HTERT RPE-1 (cell line): ENCODE data around the gene HELB.

Experiments used
- in situ Hi-C: fragments of 300-500 bp; cut with MboI; formaldehyde crosslinking; loops from 4 replicates; pipeline ENCODE4 v1.14.3; 2020; ENCODE audit warnings: low sequenced_read_pairs

The HELB gene

DNA sequence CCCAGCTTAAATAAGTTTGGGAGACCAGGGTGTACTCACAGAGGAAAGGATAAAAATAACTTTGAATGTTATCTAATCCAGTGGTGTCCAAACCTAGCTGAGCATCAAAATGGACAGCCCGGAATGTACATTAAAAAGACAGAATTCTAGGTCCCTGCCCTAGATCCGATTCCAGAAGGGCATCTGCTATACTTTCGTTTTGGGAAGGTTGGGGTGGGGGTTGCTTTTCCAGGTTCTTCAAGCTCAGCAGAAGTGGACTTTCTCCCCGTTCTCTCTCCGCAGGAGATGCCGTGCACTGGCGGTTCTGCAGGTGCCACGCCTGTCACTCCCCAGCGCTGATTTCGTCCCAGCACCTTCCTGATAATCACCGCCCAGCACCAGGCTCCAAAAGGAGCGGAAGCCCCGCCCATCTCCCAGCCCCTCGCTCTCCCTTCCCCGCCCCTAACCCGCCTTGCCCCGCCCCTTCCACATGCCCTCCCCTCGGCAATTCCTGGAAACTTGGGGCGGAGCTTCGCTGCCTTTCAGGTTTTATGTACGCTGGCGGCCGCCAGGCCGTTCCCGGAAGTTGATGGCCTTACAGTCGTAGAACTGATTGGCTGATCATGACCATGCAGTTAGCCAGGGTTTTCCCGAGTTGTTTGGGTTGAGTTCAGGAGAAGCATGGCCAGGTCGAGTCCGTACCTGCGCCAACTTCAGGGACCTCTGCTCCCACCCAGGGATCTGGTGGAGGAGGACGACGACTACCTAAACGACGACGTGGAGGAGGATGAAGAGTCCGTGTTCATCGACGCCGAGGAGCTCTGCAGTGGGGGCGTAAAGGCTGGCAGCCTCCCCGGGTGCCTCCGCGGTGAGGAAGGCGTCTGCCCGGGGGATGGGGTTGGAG lies at the start of gene HELB:
TSS of gene HELB (plus strand) at position 550 of the 883 bp plus-strand sequence. CDS start at position 661, 111 bp downstream.
- in situ Hi-C loops = no loop called here

DNA sequence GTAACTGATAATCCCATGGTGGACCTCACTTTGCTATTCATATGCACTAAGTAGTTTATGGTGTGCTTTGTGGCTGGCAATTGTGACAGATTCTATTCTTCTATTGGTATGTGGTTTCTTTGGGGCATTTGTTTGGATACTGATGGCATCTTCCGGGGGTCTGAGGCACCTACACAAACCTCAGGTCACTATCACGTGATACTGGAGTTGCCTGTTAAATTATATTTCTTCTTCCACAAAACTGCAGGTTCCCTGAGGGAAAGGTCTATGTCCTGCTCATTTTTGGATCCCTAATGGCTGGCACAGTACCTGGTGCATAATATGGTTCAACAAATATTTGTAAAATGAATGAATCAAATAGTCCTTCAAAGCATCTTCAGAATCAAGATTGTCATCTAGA lies 49.5 kb upstream of the HELB start:
- in situ Hi-C loops = no loop called here

DNA sequence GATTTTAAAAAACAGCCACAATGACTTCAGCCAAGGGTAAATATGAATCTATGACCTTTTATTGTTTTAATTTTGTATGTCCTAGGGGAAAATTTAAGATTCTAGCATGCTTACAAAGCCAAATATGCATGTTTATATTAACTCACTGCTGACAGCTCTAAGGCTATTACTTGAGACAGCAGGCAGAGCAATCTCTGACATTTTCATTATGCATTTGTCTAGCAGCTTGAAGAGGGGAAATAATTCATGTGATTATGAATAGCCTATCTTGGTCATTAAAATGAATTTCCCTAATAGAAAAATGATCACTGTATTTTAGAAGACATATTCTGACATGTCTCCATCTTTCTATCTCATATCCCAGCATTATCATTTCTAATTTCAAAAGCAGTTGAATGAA lies 46.6 kb upstream of the HELB start:
- in situ Hi-C loops = no loop called here

DNA sequence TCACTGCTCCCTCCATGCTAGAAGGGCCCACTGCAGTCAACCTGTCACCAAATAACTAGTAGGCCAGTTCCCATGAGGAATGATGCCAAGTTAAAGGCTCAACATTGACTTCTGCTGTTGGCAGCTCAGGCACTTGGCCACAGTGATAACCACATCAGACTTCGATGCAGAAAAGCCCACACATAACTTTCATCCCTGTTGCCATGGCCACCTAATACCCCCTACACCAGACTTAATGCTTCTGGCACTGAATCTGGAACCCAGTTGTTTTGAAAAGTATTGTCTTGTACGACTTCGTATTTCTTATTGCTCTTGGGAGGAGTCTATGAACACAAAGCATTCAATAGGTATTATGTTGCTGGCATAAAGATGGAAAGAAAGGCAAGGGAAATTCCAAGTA lies 44.3 kb upstream of the HELB start:
- in situ Hi-C loops = no loop called here

DNA sequence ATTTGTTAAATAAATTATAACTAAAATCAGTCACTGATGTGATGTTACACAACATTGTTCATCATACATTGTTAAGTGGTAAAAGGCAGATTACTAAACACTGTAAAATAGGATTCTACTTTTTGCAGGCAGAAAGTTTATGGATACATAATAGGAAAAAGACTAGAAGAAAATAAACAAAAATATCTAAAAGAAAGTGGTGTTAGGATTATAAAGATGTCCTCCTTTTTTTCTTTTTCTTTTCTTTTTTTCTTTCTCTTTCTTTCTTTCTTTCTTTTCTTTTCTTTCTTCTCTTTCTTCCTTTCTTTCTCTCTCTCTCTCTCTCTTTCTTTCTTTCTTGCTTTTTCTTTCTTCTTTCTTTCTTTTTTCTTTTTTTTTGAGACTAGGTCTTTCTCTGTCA lies 39.6 kb upstream of the HELB start:
- in situ Hi-C loops = no loop called here

DNA sequence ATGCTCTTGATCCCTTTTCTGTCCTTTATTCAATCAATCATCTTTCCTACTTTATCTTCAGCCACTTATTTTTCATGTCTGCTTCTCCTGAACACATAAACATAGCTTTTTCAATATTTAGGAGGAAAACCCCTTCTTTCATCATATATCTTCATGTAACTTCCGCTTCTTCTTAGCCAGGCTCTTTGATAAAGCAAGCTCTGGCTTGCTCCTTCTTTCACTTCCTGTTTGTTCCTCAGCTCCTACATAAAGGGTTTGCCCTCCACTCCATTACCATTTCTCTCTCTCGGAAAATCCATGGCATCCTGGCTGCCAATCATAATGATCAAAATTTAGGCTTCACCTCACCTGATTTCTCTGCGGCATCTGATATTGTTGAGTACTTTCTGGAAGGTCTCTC lies 33.7 kb upstream of the HELB start:
- in situ Hi-C loops = no loop called here

DNA sequence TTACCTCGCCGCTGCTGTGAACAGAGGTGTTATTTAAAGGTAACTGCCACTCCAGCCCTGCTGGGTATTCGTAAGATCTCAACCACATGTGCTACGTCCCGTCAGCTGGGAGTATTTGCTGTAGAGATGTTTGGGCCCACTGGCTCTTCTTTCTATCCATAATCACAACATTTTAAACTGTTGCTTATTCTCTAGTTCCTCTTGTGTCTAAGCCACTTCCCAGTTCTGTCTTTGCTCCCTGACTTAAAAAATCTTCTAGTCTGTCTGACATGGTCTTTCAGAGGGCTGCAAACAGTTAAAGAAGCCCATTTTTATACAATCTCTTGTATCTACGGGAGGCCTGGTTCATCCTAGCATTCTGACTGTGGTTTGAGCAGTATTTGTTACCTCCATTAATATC lies 33.2 kb upstream of the HELB start:
- in situ Hi-C loops = no loop called here

DNA sequence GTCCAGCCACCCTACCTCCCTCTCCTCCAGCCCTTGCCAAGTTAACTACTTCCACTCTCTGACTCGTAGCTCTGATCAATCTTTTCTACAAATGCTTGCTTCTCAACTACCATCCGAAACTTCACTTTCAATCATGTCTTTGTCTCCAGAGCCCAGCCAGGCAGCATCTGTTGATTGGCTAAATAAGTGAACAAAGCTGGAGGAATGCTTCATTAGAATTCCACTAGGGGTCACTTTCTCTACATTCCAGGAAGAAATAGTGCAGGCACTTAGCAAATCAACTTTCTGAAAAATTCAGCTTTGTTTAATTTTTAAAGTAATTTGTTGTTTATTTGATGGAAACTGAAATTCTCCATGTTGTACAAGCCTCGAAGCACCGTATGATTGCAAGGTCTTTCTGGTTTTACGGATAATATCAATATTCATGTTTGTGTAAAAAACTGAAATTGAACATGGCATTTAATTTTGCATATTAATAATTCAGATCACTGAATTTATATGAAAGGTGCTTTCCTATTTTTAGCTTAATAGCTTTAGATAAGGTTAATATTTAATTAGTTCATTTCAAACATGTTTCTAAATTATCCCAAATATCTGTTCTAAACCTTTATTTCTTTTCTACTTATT lies 32.4 kb upstream of the HELB start:
- in situ Hi-C loops = no loop called here

DNA sequence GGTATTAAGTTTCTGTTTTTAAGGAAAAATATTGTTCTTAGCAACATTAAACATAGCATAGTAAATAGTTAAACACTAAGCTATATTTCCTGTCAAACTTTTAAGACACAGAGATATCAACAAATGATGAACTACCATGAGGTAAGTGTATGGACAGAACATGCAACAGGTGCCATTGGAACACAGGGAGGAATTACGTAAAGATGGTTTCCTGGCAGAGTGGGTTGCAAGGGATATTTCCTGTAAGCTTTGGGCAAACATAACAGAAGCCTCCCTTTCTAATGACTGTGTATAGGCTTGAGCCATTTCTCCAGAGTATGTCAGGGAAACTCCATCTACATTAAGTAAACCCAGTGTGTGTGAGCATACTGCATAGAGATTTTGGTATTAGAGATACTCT lies 31.7 kb upstream of the HELB start:
- in situ Hi-C loops = no loop called here

DNA sequence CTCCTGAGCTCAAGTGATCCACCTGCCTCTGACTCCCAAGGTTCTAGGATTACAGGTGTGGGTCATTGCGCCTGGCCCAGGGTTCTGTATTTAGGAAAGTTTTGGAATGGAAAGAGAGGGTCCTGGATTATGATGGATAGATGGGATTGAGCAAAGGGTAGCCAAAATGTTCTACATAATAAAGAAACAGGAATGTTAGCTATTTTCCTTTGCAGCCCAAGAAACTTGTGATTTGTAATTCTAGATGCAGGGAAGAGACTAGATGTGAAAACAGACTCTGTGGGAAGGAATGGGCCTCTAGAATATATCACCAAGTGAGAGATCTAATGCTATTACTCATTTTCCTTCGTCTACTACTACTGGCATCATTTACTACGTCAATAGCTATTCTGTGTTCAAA lies 29.6 kb upstream of the HELB start:
- in situ Hi-C loops = no loop called here

DNA sequence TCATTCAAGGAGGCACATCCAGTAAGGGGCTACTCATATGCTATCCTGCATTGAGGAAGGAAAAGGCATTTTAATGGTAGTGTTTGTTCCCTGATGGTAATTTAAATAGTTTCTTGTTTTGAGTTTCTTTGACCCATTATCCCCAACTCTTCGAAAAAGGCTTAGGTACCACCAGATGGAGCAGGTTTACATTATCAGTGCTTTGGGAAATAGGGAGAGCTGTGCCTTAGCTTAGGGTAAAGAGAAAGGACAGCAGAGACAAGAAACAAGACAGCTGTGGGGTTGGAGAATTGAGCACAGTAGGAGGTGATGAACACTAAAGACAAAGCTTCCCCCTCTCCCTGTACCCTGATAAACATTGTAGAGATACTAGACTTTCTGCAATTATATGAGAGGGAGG lies 29.1 kb upstream of the HELB start:
- in situ Hi-C loops = no loop called here

DNA sequence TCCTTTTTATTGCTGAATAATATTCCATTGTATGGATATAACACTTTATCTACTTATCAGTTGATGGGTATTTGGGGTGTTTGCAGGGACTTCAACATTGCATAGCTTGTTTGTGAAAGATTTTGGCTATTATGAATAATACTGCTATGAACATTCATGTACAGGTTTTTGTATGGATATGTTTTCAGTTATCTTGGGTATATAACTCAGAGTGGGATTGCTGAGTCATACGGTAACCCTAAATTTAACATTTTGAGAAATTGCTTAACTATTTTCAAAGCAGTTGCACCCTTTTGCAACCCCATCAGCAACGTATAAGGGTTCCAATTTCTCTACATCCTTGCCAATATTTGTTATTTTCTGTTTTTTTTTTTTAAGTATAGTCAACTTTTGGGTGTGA lies 27.3 kb upstream of the HELB start:
- in situ Hi-C loops = no loop called here

DNA sequence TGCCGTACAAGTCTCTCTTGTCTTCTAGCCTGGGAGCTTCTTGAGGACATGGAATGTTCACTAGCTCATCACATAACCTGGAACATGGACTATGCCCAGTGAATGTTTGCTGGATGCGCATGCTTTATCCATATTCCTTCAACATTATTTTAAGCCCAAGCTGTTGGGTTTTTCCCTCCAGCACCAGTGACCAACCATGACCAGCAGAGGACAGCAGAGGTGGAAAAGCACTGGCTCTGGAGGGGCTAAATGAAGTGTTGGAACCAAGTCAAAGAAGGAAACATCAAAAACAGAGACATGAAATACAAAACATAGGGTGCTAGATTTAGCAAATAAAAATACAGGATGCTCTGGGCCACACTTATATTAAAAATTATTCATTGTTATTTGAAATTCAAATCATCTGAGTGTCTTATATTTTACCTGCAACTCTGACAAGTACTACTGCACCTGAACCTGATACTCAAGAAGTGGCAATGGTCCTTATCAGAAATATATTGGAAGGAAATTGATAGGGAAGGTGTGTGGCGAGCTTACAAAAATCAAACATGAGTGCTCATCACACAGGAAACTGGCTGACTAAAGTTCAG lies 23.1 kb upstream of the HELB start:
- in situ Hi-C loops = no loop called here

DNA sequence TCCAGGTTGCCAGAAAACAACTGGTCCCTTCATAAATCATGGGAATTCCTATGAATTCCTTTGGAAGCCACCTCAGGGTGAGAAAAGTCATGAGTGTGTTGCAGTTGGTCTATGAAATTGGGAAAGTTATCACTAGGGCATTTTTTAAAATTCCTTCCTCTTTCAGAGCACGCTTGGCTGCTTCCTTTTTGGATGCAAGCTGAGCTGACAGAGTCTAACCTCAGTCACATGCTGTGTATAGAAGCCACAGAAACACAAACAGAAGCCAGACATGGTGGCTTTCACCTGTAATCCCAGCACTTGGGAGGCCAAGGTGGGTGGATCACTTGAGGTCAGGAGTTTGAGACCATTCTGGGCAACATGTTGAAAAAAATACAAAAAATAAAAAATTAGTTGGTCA lies 21.7 kb upstream of the HELB start:
- in situ Hi-C loops = no loop called here

DNA sequence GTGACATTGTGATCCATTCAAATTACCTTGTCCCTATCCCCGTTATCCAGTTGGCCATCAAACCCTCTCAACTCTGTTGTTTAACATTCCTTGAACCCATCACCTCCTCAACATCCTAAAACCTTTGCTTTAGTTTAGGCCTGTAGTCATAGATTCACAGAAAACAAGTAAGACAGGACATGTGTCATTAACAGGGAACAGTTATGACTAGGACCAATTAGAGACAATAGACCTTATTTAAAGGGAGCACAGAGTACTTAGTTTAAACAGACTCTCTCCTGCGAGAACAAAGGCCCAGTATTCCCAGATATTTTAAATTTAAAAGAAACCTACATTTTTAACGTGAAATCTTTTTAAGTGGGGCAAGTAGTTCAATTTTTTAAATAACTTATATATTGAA lies 20.0 kb upstream of the HELB start:
- in situ Hi-C loops = no loop called here

DNA sequence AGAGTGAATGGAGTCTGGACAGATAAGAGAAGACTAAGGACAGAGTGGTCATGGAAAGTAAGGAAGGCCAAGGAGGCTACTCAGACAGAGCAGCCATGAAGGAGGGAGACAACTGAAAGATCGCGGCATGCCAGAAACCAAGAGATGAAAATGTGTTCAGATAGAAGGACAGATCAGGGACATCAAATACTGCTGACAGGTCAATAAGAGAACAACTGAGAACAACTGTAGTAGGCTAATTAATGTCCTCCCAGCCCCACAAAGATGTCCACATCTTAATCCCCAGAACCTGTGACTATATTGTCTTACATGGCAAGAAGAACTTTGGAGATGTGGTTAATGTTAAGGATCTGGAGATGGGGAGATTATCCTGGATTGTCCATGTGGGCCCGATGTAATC lies 15.0 kb upstream of the HELB start:
- in situ Hi-C loops = no loop called here

DNA sequence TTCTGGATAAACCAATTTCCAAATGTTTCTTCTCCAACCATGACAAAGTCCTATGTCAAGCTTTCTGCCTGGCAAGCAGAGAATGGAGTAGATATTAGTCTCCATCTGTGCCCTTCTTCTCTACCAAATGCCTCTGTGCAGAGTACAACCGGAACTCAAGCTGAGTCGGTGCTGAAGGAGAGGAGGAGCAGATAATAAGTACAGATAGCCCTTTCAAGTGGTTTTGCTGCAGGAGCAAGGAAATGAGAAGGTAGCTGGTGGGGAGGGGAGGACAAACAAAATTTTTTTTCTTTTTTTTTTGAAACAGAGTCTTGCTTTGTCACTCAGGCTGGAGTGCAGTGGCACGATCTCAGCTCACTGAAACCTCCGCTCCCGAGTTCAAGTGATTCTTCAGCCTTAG lies 14.2 kb upstream of the HELB start:
- in situ Hi-C loops = no loop called here

DNA sequence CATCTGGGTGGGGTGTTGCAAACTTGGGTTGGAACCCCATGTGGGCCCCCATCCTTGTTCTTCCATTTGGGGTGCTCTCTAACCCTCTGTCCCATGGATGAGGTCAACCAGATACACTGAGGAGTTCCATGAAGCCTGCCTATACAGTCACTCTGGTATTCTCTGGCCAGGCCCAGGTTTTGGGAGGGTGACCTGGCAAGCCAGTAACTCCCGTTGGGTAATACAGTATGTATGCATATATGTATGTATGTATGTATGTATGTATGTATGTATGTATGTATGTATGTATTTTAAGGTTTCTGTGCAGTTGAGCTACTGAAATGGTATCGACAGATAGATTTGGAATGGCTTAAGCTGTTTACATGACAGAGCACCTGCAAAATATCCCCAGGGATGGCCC lies 12.8 kb upstream of the HELB start:
- in situ Hi-C loops = no loop called here

DNA sequence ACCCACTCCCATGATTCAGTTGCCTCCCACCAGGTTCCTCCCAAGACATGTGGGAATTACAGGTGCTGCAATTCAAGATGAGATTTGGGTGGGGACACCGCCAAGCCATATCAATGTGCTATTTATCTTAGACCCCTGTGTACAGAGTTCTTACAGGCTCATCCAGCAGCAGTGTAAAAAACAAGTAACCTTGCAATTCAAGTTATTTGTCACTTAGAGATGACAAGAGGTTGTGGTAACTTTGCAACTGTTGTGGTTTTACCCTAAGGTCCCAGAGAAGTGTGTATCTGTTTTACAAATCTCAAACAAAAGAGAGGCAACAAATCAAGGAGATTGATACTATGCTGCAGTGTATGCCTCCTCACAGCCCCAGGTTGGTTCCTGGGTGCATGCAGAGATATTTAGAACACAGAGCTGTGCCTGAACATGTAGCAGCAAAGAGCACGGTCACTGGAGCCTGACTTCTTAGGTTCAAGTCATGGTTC lies 11.5 kb upstream of the HELB start:
- in situ Hi-C loops = no loop called here

DNA sequence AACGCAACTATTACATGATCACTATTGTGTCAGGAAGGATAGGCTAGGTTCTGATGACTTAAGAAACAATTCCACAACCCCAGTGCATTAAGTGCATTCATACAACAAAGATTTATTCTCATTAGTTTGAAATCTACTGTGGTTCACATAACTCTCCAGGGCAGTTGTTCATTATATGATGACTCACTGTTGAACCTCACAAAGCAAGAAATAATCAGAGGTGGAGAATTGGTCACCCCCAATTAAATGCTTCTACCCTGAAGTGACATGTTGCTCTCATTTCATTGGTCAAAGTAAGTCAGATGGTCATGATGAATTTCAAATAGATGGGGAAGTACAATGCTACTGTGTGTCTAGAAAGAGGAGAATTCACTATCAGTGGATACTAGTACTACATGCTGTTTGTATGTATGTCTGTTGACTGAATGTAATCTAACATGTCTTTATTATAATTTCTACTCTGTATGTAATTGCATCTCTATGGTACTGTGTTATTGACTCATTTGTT lies 6.1 kb upstream of the HELB start:
- in situ Hi-C loops = no loop called here

DNA sequence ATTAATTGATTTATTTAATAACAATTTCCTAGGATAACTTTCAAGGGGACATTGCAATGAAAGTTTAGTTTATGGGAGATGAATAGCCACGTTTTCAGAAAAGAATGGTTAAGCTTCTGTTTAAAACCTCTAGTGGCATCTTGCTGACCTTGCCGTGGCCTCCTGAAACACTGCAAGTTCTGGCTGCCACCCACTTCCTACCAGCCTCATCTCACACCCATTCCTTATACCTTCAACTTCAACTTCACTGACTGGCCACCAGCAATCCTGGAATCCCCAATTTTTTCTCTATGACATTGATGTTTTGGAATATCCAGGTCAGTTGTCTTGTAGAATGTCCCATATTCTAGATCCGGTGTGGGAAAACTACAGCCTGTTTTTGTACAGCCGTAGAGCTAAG lies 5.2 kb upstream of the HELB start:
- in situ Hi-C loops = no loop called here

DNA sequence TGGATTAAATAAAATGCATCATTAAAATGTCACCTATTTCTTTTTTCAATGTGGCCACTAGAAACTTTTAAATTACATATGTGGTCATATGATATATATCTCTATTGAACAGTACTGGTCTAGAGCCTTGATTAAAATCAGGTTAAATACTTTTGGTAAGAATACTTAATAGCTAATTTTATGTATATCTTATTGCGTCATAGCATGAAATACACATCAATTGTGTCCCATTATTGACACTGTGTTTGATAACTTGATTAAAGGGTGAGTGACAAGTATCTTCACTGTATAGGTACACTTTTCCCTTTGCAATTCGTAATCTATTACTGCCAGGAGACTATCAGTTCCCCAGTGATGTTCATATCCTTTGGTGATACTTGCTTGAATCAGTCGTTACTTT lies 4.4 kb upstream of the HELB start:
- in situ Hi-C loops = no loop called here
